HL-60 (cell line): Measurements from ENCODE around the gene NFE2L3.

Experiments used
- DNase-seq, 2 experiments: peaks; one replicate each; pipeline ENCODE4 v3.0.0-alpha.2; 2010 to 2020; ENCODE audit warnings: low read depth in 1 of 2, low spot score in 1 of 2
- H3K27ac ChIP-seq: fragments of 250-450 bp; sonication (Bioruptor Pico); replicated peaks from 2 replicates; pipeline ENCODE4 v1.5.1; 2020; ENCODE audit warnings: mild to moderate bottlenecking, moderate library complexity
- H3K27me3 ChIP-seq: fragments of 250-450 bp; sonication (Bioruptor Pico); 2 replicates; pipeline ENCODE4 v1.5.1; 2021; ENCODE audit warnings: mild to moderate bottlenecking, moderate library complexity; ENCODE audit not compliant: insufficient read depth, poor library complexity, severe bottlenecking
- H3K4me3 ChIP-seq: replicated peaks from 2 replicates; pipeline ENCODE4 v1.5.1; 2011; ENCODE audit warnings: mild to moderate bottlenecking, control low read depth, low read length; ENCODE audit not compliant: insufficient read depth
- CTCF ChIP-seq: IDR thresholded peaks from one replicate; pipeline ENCODE4 v1.5.1; 2011; ENCODE audit warnings: low read length, control low read depth, inconsistent platforms; ENCODE audit not compliant: insufficient read depth
- GABPA ChIP-seq: IDR thresholded peaks from 2 replicates; pipeline ENCODE4 v1.6.1; 2012; ENCODE audit warnings: low read depth
- POLR2AphosphoS5 ChIP-seq: IDR thresholded peaks from 2 replicates; pipeline ENCODE4 v1.6.1; 2012; ENCODE audit warnings: low read depth
- REST ChIP-seq: IDR thresholded peaks from 2 replicates; pipeline ENCODE4 v1.6.1; 2012; ENCODE audit warnings: low read depth; ENCODE audit not compliant: insufficient replicate concordance
- SPI1 ChIP-seq: IDR thresholded peaks from 2 replicates; pipeline ENCODE4 v1.6.1; 2012; ENCODE audit warnings: low read depth, mild to moderate bottlenecking, borderline replicate concordance

Gene NFE2L3

GRCh38 chr7:26195867-26196657 is 44.1 kb downstream of the NFE2L3 start:
- H3K27ac ChIP-seq, result no peak overlapping the region
- no peaks in the 10 kb centered on the region for H3K27me3 ChIP-seq
- DNase-seq, result no peak
- TF ChIP-seq SPI1 (no peak), CTCF (no peak), POLR2AphosphoS5 (no peak), REST (no peak)
- no peak overlapping the region for H3K4me3 ChIP-seq

GRCh38 chr7:26197153-26198115 is 45.4 kb downstream of the NFE2L3 start:
- Histone ChIP-seq H3K27ac (peak overlapping the region; percentile 5; the same call in 1 of the 2 replicates), H3K27me3 (no peaks in the 10 kb centered on the region), H3K4me3 (peak overlapping the region; percentile 77)
- TF ChIP-seq CTCF (no peak), SPI1 (peak; percentile 56; the same call in 1 of the 2 replicates), REST (no peak), GABPA (no peak), POLR2AphosphoS5 (peak; percentile 38)
- DNase-seq, result peak in 1 of 2 experiments; percentile 37

GRCh38 chr7:26198133-26198780 is 46.3 kb downstream of the NFE2L3 start:
- no peaks in the 10 kb centered on the region for H3K27me3 ChIP-seq
- DNase-seq, result no peak
- TF ChIP-seq SPI1, result no peak
- TF ChIP-seq CTCF, result peak; percentile 32
- TF ChIP-seq GABPA, result no peak
- no peak for TF ChIP-seq POLR2AphosphoS5
- no peak for TF ChIP-seq REST
- H3K4me3 ChIP-seq, result peak overlapping the region; percentile 77
- peak overlapping the region; percentile 100 for H3K27ac ChIP-seq
